Right renal cortex interstitium (tissue), 3 donors: ENCODE results near the gene PGAM5. TPM values are rescaled to one million over a fixed set of nuclear protein-coding genes. Genes with fewer than 3 reads are reported as not detected.

ENCODE experiments used
- polyA plus RNA-seq, 3 donors: library from polyadenylated mRNA; unstranded; fragments of 120-200 nt; gene quantifications; one replicate each; pipeline ENCODE4 v1.2.1, GENCODE V29; 2013; ENCODE audit not compliant: insufficient read length in 3 of 3

PGAM5 gene
- polyA plus RNA-seq, 3 donors = 17.0 to 20.5 (median 20.1) TPM

Other genes with a start within 250 kb of the PGAM5 start
- gene FBRSL1, start 220.7 kb upstream of the PGAM5 start, polyA plus RNA-seq = 10 to 100 TPM; 34.2 to 42.5 (median 37.4) TPM
- gene LRCOL1, start 100.3 kb upstream of the PGAM5 start, polyA plus RNA-seq = 1 to 10 TPM; 1.4 to 2.2 (median 1.9) TPM
- 1 to 10 TPM in 2 of 3 donors, under 1 TPM in 1; 0.86 to 1.3 (median 1.1) TPM for gene P2RX2, start 92.1 kb upstream of the PGAM5 start, polyA plus RNA-seq
- 10 to 100 TPM; 44.5 to 45.7 (median 44.5) TPM for gene POLE, start 23.5 kb upstream of the PGAM5 start, polyA plus RNA-seq
- gene PXMP2, start 23.3 kb upstream of the PGAM5 start, polyA plus RNA-seq = 10 to 100 TPM; 50.6 to 53.1 (median 52.7) TPM
- 10 to 100 TPM; 57.8 to 66.7 (median 58.5) TPM for gene ANKLE2, start 51.0 kb downstream of the PGAM5 start, polyA plus RNA-seq
- 10 to 100 TPM; 18.5 to 23.6 (median 21.7) TPM for gene GOLGA3, start 118.0 kb downstream of the PGAM5 start, polyA plus RNA-seq
- gene CHFR, start 176.8 kb downstream of the PGAM5 start, polyA plus RNA-seq = 10 to 100 TPM; 18.5 to 20.5 (median 18.6) TPM
- gene ZNF605, start 245.5 kb downstream of the PGAM5 start, polyA plus RNA-seq = 10 to 100 TPM; 23.7 to 25.8 (median 25.3) TPM